Measurements from ENCODE around the gene CD36.

GRCh38 chr7:80653244-80653643 is 14.8 kb downstream of the CD36 start:
- no peak for TF ChIP-seq TAF1 (IDR thresholded peaks at IDR 0.05; ENCODE audit: low read depth, low read length)
- TF ChIP-seq POLR2AphosphoS5 (IDR thresholded peaks at IDR 0.05; ENCODE audit: low read depth, low read length), result no peak
- TF ChIP-seq POLR2A (IDR thresholded peaks at IDR 0.05; ENCODE audit: low read depth, low read length), result no peak
- TF ChIP-seq SPI1 (IDR thresholded peaks at IDR 0.05; ENCODE audit: low read depth, low read length), result no peak
- no peak for TF ChIP-seq POU2F2 (IDR thresholded peaks at IDR 0.05; ENCODE audit: low read depth, low read length)

Data from GM12891 (cell line).